ENCODE results near the gene CNTNAP1.
"Not testable (repeated sequence)": the region's sequence is repeated elsewhere in the genome, so short reads cannot be mapped to it uniquely, and the experiment has no call there.

The CNTNAP1 gene

GRCh38 chr17:42681976-42682721 lies at the start of gene CNTNAP1:
Gene CNTNAP1 (plus strand): TSS chr17:42682531. CDS start chr17:42682830, 299 bp downstream.
- DNase-seq: peak; percentile 60
- in situ Hi-C loops (cut with MboI; ENCODE audit: low pct_unique_long_range_greater_than_20kb, low sequenced_read_pairs): no loop called here

- in situ Hi-C loops (cut with MboI; ENCODE audit: low pct_unique_long_range_greater_than_20kb, low sequenced_read_pairs): no loop called here
- no peak for DNase-seq
Observed at GRCh38 chr17:42632949-42633444, 49.3 kb upstream of the CNTNAP1 start.

DNA sequence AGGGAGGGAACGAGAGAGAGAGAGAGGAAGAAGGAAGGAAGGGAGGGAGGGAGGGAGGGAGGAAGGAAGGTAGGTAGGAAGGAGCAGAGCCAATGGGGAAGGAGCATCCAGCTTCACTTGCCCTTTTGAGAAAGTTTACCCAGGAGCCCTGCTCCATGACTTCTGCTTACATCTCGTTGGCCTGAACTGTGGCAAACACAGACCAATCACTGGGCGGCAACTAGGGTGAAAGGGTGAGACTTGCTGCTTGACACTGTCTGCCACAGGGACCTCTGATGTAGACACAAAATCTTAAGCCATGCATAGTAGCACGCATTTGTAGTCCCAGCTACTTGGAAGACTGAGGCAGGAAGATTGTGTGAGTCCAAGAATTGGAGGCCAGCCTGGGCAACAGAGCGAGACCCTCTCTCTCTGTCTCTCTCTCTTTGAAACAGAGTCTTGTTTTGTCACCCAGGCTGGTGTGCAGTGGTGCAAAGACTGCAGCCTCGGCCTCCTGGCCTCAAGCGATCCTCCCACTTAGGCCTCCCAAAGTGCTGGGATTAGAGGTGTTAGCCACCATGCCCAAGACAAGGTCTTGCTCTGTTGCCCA lies 42.7 kb upstream of the CNTNAP1 start:
- in situ Hi-C loops (cut with MboI; ENCODE audit: low pct_unique_long_range_greater_than_20kb, low sequenced_read_pairs): no loop called here
- no peak for DNase-seq

- in situ Hi-C loops (cut with MboI; ENCODE audit: low pct_unique_long_range_greater_than_20kb, low sequenced_read_pairs): no loop called here
- DNase-seq: no peak
Observed at GRCh38 chr17:42640121-42640520, 42.2 kb upstream of the CNTNAP1 start.

- DNase-seq: no peak
- in situ Hi-C loops (cut with MboI; ENCODE audit: low pct_unique_long_range_greater_than_20kb, low sequenced_read_pairs): no loop called here
Observed at GRCh38 chr17:42642336-42642735, 40.0 kb upstream of the CNTNAP1 start.

DNA sequence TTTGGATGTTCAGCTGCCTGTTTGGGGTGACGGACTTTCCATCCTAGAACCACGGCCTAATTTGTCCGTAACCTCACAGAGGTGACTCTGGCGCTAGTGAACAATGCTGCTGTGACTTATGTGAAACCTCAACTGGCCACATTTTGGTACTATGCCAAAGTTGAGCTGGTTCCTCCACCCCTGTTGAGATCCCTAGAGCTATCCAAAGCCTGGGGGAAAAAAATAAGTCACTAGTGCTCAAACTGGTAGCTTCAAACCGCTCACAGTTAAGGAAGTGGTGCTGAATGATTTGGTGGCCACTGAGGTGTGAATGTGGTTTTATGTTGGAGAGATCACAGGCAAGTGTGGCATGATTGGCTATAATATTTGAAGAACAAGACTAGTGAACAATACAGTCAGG lies 34.6 kb upstream of the CNTNAP1 start:
- in situ Hi-C loops (cut with MboI; ENCODE audit: low pct_unique_long_range_greater_than_20kb, low sequenced_read_pairs): no loop called here
- peak; percentile 62 for DNase-seq

- DNase-seq: no peak
Observed at GRCh38 chr17:42651392-42651791, 30.9 kb upstream of the CNTNAP1 start.

DNA sequence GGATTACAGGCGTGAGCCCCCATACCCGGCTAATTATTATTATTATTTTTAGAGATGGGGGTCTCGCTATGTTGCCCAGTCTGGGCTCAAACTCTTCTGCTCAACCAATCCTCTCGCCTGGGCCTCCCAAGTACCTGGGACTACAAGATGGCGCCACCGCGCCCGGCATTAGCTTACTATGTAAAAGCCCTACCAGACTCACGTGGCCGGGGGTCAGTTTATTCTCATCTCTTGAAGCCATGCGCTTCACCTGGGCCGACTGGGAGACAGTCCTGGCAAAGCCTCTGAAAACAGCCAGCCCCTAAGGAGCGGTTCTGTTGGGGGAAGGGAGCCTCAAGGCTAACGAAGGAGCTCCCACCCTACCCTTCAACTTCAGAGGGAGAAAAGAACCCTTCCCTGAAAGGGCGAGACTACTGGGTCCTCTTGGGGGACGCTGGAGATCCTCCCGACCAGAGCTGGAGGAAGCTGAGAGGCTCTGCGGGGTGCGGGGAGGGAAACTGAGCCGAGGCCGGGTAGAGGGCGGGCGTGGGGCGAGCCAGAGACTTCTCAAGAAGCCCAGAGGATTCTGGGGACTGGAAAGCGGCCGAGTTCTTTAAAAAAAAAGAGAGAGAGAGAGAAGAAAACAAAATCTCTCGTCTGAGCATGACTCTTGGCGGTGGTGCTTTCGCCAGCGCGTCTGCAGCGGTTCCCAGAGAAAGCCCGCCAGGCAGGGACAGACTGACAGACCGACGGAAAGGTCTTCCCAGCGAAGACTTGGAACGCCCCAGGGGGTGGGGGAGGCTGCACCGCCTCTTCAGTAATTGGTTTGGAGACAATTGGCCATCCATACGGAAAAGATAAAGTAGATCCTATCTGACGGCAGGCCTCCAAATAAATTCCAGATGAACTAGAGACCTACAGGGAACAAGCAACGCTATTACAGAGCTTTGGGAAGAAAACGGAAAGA lies 28.9 kb upstream of the CNTNAP1 start:
- no peak for DNase-seq
- in situ Hi-C loops (cut with MboI; ENCODE audit: low pct_unique_long_range_greater_than_20kb, low sequenced_read_pairs): no loop called here

More at GRCh38 chr17:42651392-42651791, 30.9 kb upstream of the CNTNAP1 start:
- in situ Hi-C loops (cut with MboI; ENCODE audit: low pct_unique_long_range_greater_than_20kb, low sequenced_read_pairs): no loop called here

- DNase-seq: no peak
- in situ Hi-C loops (cut with MboI; ENCODE audit: low pct_unique_long_range_greater_than_20kb, low sequenced_read_pairs): no loop called here
Observed at GRCh38 chr17:42655528-42655927, 26.8 kb upstream of the CNTNAP1 start.

- DNase-seq: no peak
- in situ Hi-C loops (cut with MboI; ENCODE audit: low pct_unique_long_range_greater_than_20kb, low sequenced_read_pairs): no loop called here
Observed at GRCh38 chr17:42657824-42658588, 24.3 kb upstream of the CNTNAP1 start.

GRCh38 chr17:42659079-42659931 lies 23.0 kb upstream of the CNTNAP1 start, which contains the start of gene TUBG2:
Gene TUBG2 (plus strand): TSS chr17:42659284. CDS start chr17:42659504, 220 bp downstream.
- in situ Hi-C loops (cut with MboI; ENCODE audit: low pct_unique_long_range_greater_than_20kb, low sequenced_read_pairs): no loop called here
- DNase-seq: no peak

- DNase-seq; in situ Hi-C loops (cut with MboI; ENCODE audit: low pct_unique_long_range_greater_than_20kb, low sequenced_read_pairs): not testable (repeated sequence)
Observed at GRCh38 chr17:42659932-42660274, 22.4 kb upstream of the CNTNAP1 start.

DNA sequence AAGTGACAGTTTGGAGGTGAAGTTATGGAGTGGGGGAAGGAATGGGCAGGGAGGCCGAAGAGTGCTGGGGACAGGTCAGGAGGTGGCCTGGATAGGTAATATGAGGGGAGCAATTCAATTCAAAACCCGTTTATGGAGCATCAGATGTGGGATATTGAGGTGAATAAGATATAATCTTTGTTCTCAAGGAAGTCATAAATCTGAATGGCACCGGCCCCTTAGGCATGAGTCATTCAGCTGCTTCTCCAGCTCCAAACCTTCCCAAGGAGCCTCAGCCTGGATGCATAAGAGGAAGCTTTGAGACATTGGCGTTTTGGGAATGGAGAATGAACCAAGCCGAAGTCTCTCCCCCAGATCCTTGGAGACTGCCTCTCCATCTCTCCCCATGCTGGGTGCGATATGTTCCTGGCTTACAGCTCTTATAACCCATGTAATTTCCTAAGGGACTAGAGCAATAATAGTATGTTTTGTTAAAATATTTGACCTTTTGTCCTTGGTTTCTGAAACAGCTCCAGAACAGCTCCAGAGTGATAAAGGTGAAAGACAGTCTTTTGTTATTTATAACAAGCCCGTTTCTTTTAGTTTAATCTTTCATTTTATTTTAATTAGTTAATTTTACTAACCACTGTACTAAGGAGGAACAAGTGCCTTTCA lies 21.5 kb upstream of the CNTNAP1 start:
- in situ Hi-C loops (cut with MboI; ENCODE audit: low pct_unique_long_range_greater_than_20kb, low sequenced_read_pairs): no loop called here
- DNase-seq: no peak

- in situ Hi-C loops (cut with MboI; ENCODE audit: low pct_unique_long_range_greater_than_20kb, low sequenced_read_pairs): no loop called here
Observed at GRCh38 chr17:42665581-42666001, 16.7 kb upstream of the CNTNAP1 start.

DNA sequence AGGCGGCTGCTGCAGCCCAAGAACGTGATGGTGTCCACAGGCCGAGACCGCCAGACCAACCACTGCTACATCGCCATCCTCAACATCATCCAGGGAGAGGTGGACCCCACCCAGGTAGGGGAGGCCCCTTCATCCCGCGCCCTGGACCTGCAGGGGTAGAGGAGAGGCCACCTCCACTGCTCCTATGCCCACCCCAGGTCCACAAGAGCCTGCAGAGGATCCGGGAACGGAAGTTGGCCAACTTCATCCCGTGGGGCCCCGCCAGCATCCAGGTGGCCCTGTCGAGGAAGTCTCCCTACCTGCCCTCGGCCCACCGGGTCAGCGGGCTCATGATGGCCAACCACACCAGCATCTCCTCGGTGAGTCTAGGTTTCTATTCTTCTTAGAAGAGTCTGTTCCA lies 16.2 kb upstream of the CNTNAP1 start:
- in situ Hi-C loops (cut with MboI; ENCODE audit: low pct_unique_long_range_greater_than_20kb, low sequenced_read_pairs); DNase-seq: not testable (repeated sequence)

More at GRCh38 chr17:42665581-42666001, 16.7 kb upstream of the CNTNAP1 start:
- DNase-seq: no peak

DNA sequence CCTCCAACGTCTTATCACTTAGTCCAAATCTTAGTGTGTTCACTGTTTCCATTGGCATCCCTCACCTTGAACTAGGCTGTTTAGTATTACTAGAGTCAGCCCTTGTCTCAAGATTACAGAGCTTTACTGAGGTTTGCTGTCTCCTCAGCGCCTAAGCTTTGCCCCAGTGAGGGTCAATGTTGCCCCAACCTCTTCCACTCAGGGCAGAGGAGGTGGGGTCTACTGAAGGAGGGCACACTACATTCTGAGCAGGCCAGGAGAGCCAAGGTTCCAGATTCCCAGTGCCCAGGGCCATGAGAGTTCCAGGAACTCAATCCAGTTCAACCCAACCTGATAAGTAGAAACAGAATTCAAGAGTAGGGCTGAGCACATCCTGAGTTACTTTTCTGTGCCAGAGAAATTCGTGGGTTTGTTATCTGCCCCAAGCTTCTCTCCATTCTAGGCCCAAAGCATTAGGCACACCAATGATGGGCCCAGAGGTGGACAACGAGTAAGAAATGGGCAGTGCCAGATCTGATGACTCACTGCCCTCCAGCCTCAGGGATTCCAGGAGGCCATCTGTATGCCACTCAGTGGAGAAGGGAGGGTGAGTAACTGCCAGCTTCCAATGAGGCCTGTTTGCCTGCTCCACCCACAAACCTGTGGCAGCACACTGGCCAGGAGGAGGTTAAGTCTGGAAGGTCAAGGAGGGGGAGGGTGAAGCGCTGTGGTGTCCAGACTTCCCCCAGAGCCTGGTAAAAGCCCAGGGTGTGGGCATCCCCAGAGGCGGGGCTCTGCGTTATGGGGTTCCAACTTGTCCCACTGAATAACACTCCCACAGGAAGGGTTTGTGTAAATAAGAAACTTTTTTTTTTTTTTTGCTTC lies 15.0 kb upstream of the CNTNAP1 start:
- DNase-seq: no peak
- in situ Hi-C loops (cut with MboI; ENCODE audit: low pct_unique_long_range_greater_than_20kb, low sequenced_read_pairs): no loop called here

GRCh38 chr17:42669705-42669976 lies 12.7 kb upstream of the CNTNAP1 start:
- no peak for DNase-seq
- in situ Hi-C loops (cut with MboI; ENCODE audit: low pct_unique_long_range_greater_than_20kb, low sequenced_read_pairs): no loop called here
